ENCODE data around the gene PFN1.

- TF ChIP-seq CTCF (IDR thresholded peaks at IDR 0.05) (no peak), POLR2A (IDR thresholded peaks at IDR 0.05) (no peak)
Measured at GRCh38 chr17:4948931-4949320, 596 bp upstream of the PFN1 start.
